AG09309 (cell line): ENCODE measurements around the gene PLA2G15.

Source experiments
- DNase-seq: peaks from one replicate; pipeline ENCODE4 v3.0.0-alpha.2; 2010; ENCODE audit warnings: low read depth
- H3K4me3 ChIP-seq: 2 replicates; pipeline ENCODE4 v1.5.1; 2011; ENCODE audit warnings: mild to moderate bottlenecking, low read depth, low read length, moderate library complexity; ENCODE audit not compliant: control insufficient read depth
- TF ChIP-seq, protein P1 (sequence below): IDR thresholded peaks from 2 replicates; pipeline ENCODE4 v1.5.1; 2011; ENCODE audit warnings: mild to moderate bottlenecking, low read depth, low read length, inconsistent platforms; ENCODE audit not compliant: insufficient read depth, control insufficient read depth; ENCODE audit errors: missing control alignments

The PLA2G15 gene

DNA sequence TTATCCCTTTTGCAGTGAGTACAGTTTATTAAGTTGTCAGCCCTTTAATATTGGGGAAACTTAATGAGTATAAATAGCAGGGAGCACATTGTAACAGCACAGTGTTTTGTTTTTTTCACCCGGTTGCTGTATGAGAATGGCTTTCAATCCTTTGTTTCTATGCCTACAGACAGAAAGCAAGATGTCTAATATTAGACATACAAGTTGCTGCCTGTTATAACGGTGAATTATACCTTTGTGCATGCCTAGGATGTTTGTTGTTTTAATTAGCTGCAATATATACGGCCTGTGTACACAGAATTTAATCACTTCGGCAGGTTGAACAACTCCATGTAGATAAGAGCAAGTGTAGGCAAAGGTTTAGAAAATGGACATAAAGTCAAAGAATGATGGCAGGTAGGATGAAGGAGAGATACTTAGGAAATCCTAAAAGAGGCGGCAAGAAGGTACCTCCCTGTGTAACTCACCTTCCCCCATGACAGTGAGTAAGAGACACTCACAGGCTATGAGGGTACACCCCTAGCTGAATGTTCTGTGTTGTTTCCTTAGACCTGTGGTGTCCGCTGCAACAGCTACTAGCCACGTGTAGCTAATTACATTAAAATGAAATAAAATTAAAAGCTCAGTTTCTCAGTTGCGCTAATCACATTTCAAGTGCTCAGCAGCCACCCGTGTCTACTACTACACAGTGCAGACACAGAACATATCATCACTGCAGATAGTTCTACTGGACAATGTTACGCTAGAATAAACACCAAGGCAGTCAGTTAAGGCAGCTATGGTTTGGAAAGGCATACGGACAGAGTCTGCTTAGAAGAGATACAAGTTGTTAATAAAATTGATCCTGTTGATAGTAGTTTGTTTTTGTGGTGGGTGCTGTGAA, 54.6 kb downstream of the PLA2G15 start:
- DNase-seq: no peak
- H3K4me3 ChIP-seq: no peak overlapping the region
- TF ChIP-seq, protein P1, sequence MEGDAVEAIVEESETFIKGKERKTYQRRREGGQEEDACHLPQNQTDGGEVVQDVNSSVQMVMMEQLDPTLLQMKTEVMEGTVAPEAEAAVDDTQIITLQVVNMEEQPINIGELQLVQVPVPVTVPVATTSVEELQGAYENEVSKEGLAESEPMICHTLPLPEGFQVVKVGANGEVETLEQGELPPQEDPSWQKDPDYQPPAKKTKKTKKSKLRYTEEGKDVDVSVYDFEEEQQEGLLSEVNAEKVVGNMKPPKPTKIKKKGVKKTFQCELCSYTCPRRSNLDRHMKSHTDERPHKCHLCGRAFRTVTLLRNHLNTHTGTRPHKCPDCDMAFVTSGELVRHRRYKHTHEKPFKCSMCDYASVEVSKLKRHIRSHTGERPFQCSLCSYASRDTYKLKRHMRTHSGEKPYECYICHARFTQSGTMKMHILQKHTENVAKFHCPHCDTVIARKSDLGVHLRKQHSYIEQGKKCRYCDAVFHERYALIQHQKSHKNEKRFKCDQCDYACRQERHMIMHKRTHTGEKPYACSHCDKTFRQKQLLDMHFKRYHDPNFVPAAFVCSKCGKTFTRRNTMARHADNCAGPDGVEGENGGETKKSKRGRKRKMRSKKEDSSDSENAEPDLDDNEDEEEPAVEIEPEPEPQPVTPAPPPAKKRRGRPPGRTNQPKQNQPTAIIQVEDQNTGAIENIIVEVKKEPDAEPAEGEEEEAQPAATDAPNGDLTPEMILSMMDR: no peak

GRCh38 chr16:68300734-68301459, 55.7 kb downstream of the PLA2G15 start:
- DNase-seq: no peak
- TF ChIP-seq, protein P1: no peak

DNA sequence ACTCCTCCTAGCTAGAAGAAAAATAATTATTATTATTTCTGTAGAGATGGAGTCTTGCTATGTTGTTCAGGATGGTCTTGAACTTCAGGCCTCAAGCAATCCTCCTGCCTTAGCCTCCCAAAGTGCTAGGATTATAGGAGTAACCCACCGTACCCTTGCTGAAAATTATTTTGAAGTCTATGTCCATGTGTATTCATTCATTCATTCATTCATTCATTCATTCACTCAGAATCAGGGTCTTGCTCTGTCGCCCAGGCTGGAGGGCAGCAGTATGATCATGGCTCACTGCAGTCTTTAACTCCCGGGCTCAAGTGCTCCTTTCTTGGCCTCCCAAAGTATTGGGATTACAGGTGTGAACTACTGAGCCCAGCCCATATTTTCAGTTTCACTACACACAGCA, 61.5 kb downstream of the PLA2G15 start:
- H3K4me3 ChIP-seq: no peak overlapping the region
- TF ChIP-seq, protein P1: no peak
- DNase-seq: no peak

More at GRCh38 chr16:68300734-68301459, 55.7 kb downstream of the PLA2G15 start:
- no peak overlapping the region for H3K4me3 ChIP-seq

- no peak for DNase-seq
- peak overlapping the region; percentile 61 for H3K4me3 ChIP-seq
- TF ChIP-seq, protein P1: no peak
Observed at GRCh38 chr16:68309799-68310198, 64.6 kb downstream of the PLA2G15 start.

GRCh38 chr16:68310437-68310773, 65.2 kb downstream of the PLA2G15 start:
- no peak for DNase-seq
- TF ChIP-seq, protein P1: no peak
- peak overlapping the region; percentile 61 for H3K4me3 ChIP-seq
